DMS79 (cell line): Measurements from ENCODE around the gene TMEM183A.

Experiments used
- DNase-seq: peaks from one replicate; lab custom pipeline; 2025; lab: John Stamatoyannopoulos, UW

The TMEM183A gene

GRCh38 chr1:203045821-203046594 lies 38.8 kb downstream of the TMEM183A start:
- DNase-seq: no peak

- no peak for DNase-seq
These were observed 39.9 kb downstream of the TMEM183A start for GRCh38 chr1:203046984-203047630.

GRCh38 chr1:203048086-203048485 lies 40.9 kb downstream of the TMEM183A start:
- no peak for DNase-seq

GRCh38 chr1:203048555-203049051 lies 41.4 kb downstream of the TMEM183A start:
- DNase-seq: no peak

- DNase-seq: no peak
These were observed 41.9 kb downstream of the TMEM183A start for GRCh38 chr1:203049077-203049476.

GRCh38 chr1:203049576-203050180 lies 42.5 kb downstream of the TMEM183A start:
- DNase-seq: no peak

GRCh38 chr1:203050826-203051225 lies 43.7 kb downstream of the TMEM183A start:
- no peak for DNase-seq

GRCh38 chr1:203051841-203052324 lies 44.7 kb downstream of the TMEM183A start:
- peak; percentile 69 for DNase-seq

- DNase-seq: no peak
These were observed 45.4 kb downstream of the TMEM183A start for GRCh38 chr1:203052601-203053000.

GRCh38 chr1:203054184-203054583 lies 47.0 kb downstream of the TMEM183A start:
- DNase-seq: no peak

- no peak for DNase-seq
These were observed 47.5 kb downstream of the TMEM183A start for GRCh38 chr1:203054642-203055041.

- no peak for DNase-seq
These were observed 48.1 kb downstream of the TMEM183A start for GRCh38 chr1:203055161-203055799.

- no peak for DNase-seq
These were observed 48.8 kb downstream of the TMEM183A start for GRCh38 chr1:203056012-203056411.

- DNase-seq: no peak
These were observed 49.3 kb downstream of the TMEM183A start for GRCh38 chr1:203056516-203056915.

GRCh38 chr1:203057911-203058675 lies 50.9 kb downstream of the TMEM183A start:
- DNase-seq: no peak

- DNase-seq: no peak
These were observed 51.4 kb downstream of the TMEM183A start for GRCh38 chr1:203058676-203058935.

GRCh38 chr1:203059485-203059884 lies 52.3 kb downstream of the TMEM183A start:
- no peak for DNase-seq

GRCh38 chr1:203060115-203060514 lies 52.9 kb downstream of the TMEM183A start:
- no peak for DNase-seq

GRCh38 chr1:203063287-203063686 lies 56.1 kb downstream of the TMEM183A start:
- no peak for DNase-seq

- DNase-seq: no peak
These were observed 58.0 kb downstream of the TMEM183A start for GRCh38 chr1:203065191-203065590.

GRCh38 chr1:203065986-203066385 lies 58.8 kb downstream of the TMEM183A start:
- DNase-seq: no peak

GRCh38 chr1:203066965-203067364 lies 59.8 kb downstream of the TMEM183A start:
- no peak for DNase-seq
